Aorta (tissue), 5 donors: Measurements from ENCODE around the gene ZNF571. TPM values are rescaled to one million over a fixed set of nuclear protein-coding genes. Genes with fewer than 3 reads are reported as not detected.

Experiments used
- ATAC-seq: fragments of 200-7000 bp; cut with Tn5 transposase; one replicate; pipeline ENCODE4 v1.9.1; 2022; ENCODE audit warnings: moderate library complexity; ENCODE audit not compliant: low FRiP score
- DNase-seq, 2 donors: peaks; one replicate each; pipeline ENCODE4 v3.0.0-alpha.2; 2020
- H3K27ac ChIP-seq, 2 donors: one replicate each; pipeline ENCODE4 v1.5.1; 2013; ENCODE audit warnings: low read length in 2 of 2, mild to moderate bottlenecking in 2 of 2, moderate library complexity in 2 of 2, control low read depth in 1 of 2, inconsistent platforms in 1 of 2, low read depth in 1 of 2
- H3K27me3 ChIP-seq, 2 donors: one replicate each; pipeline ENCODE4 v1.6.1; 2013; ENCODE audit warnings: control low read depth in 1 of 2, low read length in 1 of 2, mild to moderate bottlenecking in 1 of 2, moderate library complexity in 1 of 2; ENCODE audit not compliant: insufficient read depth in 2 of 2, control insufficient read depth in 1 of 2
- H3K36me3 ChIP-seq, 2 donors: one replicate each; pipeline ENCODE4 v1.6.1; 2013; ENCODE audit warnings: control low read depth in 1 of 2, low read length in 1 of 2, mild to moderate bottlenecking in 1 of 2; ENCODE audit not compliant: insufficient read depth in 2 of 2, control insufficient read depth in 1 of 2
- H3K4me1 ChIP-seq, 2 donors: one replicate each; pipeline ENCODE4 v1.6.1; 2013; ENCODE audit warnings: low read length in 2 of 2, control low read depth in 1 of 2, mild to moderate bottlenecking in 1 of 2, moderate library complexity in 1 of 2; ENCODE audit not compliant: insufficient read depth in 2 of 2, control insufficient read depth in 1 of 2
- H3K4me3 ChIP-seq, 2 donors: one replicate each; pipeline ENCODE4 v1.5.1; 2013; ENCODE audit warnings: low read length in 2 of 2, control low read depth in 1 of 2, mild to moderate bottlenecking in 1 of 2
- H3K9me3 ChIP-seq: one replicate; pipeline ENCODE4 v1.6.1; 2013; ENCODE audit warnings: mild to moderate bottlenecking, low read length; ENCODE audit not compliant: control insufficient read depth
- WGBS, 2 donors: extraction: QIAGEN DNeasy Blood & Tissue Kit; methylation state at CpG; one replicate each; pipeline ENCODE4 v1.1.7; 2013; 5-methylcytosine and 5-hydroxymethylcytosine counted together
- intact Hi-C, 2 donors: fragments of 100-400 bp; cut with DNase I; formaldehyde crosslinking; loops; one replicate each; pipeline versions ENCODE4 v1.14.2 to v1.15.0; 2022
- long read RNA-seq, 2 donors: library from polyadenylated mRNA; unstranded; transcript quantifications; one replicate each; pipeline ENCODE4 v2.0.0, GENCODE V29; 2020 to 2021
- polyA plus RNA-seq, 2 donors: library from polyadenylated mRNA; stranded (reverse); fragments of 200-250 nt; gene quantifications; one replicate each; pipeline ENCODE4 v1.2.3, GENCODE V29; 2013
- total RNA-seq, 2 donors: library from RNA; stranded (reverse); fragmentation: NEBNext Ultra II Directional; extraction: Animal tissue kit (Norgen Biotek cat#: 25700); gene quantifications; one replicate each; pipeline ENCODE4 v1.2.1, GENCODE V29; 2021
- donor health status: healthy with polysubstance abuse.
- donor health status: Bipolar disorder and iron deficiency.
- donor health status: DM: no; HTN: no; CAD: no.
- donor health status: DM: no; HTN: no; CAD: no.
- donor health status: DM: yes; HTN: yes; CAD: no.

The ZNF571 gene
- total RNA-seq (1 to 10 TPM; 6.5 to 7.8 TPM), polyA plus RNA-seq (1 to 10 TPM; 1.0 to 2.2 TPM)
- long read RNA-seq, donor 1, partial matches to known transcripts = 2 of 4 reads
- long read RNA-seq, donor 1, other reads (novel, unspliced or antisense) = 1 of 4 reads
- long read RNA-seq, donor 2, partial matches to known transcripts = 1 of 3 reads
- long read RNA-seq, donor 2, other reads (novel, unspliced or antisense) = 2 of 3 reads

DNA sequence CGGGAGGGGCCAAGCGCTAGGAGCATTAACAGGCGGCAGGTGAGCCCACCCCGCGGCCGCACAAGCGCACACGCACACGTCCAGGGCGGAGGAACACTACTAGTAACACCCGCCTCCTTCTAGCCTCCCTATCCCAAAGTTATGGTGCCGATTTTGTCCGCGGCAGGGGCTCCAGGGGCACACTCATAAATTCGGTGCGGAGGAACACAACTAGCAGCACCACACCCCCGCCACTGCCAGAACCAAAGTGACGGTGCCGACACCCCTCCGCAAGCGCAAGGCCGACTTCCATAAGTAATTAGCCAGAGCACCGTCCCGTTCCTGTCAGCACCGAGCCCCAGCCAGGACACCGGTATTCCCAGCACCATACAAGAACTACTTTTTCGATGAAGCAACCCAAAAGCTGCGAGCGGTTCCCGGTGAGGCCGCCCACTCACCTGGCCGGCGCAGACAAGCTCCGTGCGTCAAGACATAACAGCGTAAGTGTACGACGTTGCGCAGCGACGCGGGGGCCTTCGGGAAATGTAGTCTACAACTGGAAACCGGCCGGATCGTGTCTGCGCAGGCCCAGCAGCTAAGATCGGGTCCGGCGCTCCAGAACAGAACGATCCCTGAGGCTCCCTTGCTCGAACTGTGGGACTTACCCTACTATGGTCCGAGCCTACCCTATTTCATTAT, at the start of gene ZNF571, which contains the start of gene ZNF540:
TSS of gene ZNF571 (minus strand) at position 489 of the 678 bp plus-strand sequence. CDS start 8,116 bp downstream, outside the sequence.
TSS of gene ZNF540 (plus strand) at position 573 of the 678 bp plus-strand sequence. CDS start 3,572 bp downstream, outside the sequence.
- peak; percentile 96 to 98 for DNase-seq
- WGBS, 2 donors = 0% methylated on average over 53 of the region's 53 CpGs
- H3K4me3 ChIP-seq = peak within 1 kb of the TSS; percentile 75 to 76
- H3K27me3 ChIP-seq = no peaks in the 10 kb centered on the region
- peaks cover 3 to 4% of the 10 kb centered on the region in 2 donors for H3K36me3 ChIP-seq
- peak within 1 kb of the TSS in 1 of 2 donors; percentile 65 for H3K27ac ChIP-seq
- peaks cover 1% of the 10 kb centered on the region for H3K9me3 ChIP-seq
- intact Hi-C loops = loop anchor here (2.0 to 10.0 kb wide), 2 partner anchors 60 kb away; partner anchors contain the start of gene ZFP30 (in 2 of the 2)
- peak; percentile 99 for ATAC-seq
- no peaks in the 10 kb centered on the region for H3K4me1 ChIP-seq

DNA sequence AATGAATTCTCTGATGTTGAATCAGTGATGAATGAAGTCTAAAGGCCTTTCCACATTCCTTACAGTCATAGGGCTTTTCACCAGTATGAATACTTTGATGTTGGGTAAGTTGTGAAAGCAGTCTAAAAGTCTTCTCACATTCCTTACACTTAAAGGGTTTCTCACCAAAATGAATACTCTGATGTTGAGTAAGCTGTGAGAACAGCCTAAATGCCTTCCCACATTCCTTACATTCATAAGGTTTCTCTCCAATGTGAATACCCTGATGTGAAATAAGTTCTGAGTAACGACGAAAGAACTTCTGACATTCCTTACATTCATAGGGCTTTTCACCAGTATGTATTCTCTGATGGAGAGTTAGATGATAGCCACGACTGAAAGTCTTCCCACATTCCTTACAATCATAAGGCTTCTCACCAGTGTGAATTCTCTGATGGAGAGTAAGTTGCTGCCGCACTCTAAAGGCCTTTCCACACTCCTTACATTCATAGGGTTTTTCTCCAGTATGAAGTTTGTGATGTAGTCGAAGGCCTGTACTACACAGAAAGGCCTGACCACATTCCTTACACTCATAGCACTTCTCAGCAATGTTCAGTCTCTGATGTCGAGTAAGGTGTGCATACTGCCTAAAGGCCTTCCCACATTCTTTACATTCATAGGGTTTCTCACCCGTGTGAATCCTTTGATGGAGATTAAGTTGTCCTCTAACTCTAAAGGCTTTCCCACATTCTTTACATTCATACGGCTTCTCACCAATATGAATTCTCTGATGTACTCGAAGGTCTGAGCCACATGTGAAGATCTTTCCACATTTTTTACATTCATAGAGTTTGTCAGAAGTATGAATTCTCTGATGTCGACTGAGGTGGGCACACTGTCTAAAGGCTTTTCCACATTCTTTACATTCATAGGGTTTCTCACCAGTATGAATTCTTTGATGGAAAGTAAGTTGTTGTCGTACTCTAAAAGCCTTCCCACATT, 40.8 kb upstream of the ZNF571 start:
- Histone ChIP-seq H3K4me3 (peak overlapping the region in 1 of 2 donors; percentile 34), H3K36me3 (peaks cover 10 to 14% of the 10 kb centered on the region in 2 donors), H3K27ac (no peak overlapping the region), H3K4me1 (no peaks in the 10 kb centered on the region), H3K27me3 (no peaks in the 10 kb centered on the region), H3K9me3 (peaks cover 20% of the 10 kb centered on the region)
- DNase-seq (no peak), ATAC-seq (no peak)
- whole genome bisulfite sequencing, 2 donors = 95% methylated on average over 11 of the region's 11 CpGs
- intact Hi-C loops = no loop called here

DNA sequence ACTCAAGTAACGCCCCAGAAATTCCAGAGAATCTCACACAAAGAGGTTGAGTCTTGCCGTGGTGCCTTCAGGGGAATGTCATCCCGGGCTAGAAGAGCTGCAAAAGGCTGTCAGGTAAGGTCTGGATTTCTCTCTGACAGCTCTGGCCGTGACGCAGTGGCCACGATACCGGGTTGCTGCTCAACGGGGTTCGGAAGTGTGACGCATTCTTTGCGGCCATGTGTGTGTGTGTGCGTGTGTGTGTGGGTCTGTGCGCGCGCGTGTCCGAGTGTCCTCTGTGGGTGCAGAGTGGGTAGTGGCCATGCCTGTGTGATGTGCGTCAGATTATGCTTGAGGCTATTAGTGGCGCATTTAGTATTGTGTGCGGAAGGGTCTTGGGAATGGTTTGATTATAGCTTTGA, 390 bp upstream of the ZNF571 start:
- Histone ChIP-seq H3K9me3 (peaks cover 1% of the 10 kb centered on the region), H3K4me3 (peak overlapping the region; percentile 75 to 76), H3K27me3 (no peaks in the 10 kb centered on the region), H3K36me3 (peaks cover 3 to 4% of the 10 kb centered on the region in 2 donors), H3K27ac (peak overlapping the region in 1 of 2 donors; percentile 59), H3K4me1 (no peaks in the 10 kb centered on the region)
- peak; percentile 89 for ATAC-seq
- intact Hi-C loops = loop anchor here (2.0 to 10.0 kb wide), 2 partner anchors 60 kb away; partner anchors contain the start of gene ZFP30 (in 2 of the 2)
- DNase-seq = peak; percentile 81 to 89
- 0 to 1% methylated on average over 20 of the region's 20 CpGs for WGBS, 2 donors

DNA sequence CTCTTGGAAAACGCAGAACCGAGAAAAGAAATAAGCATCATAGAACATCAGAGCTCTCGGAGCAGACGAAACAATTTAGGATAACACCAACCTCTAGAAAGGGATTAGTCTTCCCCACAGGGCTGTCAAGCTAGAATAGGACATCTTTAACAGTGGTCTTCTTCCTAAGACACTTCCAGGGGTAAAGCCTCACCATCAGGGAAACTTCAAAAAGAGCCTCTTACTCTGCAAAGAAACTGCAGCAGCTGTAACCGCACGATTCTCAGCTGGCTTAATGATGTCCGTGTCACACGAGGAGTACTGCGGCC, 642 bp downstream of the ZNF571 start:
- intact Hi-C loops = loop anchor here (2.0 to 10.0 kb wide), 2 partner anchors 61 kb away; partner anchors contain the start of gene ZFP30 (in 2 of the 2)
- no peak for DNase-seq

DNA sequence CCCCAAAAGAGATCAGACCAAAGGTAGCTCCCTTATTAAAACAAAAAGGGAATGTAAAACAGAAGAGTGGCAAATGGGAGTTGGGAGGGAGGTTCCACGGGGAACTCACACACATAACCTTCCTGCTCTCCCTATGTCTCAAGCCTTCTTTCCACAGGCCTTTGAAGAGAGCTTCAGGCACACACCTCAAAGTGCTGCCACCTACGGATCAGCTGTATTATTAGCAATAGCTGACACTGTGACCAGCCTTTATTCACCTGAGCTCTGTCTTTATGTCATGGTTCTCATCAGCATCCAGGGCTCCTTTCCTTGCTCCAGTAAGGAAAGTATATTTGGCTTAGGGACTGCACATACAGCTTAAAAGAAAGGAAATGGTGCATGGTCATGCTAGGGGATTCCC, 11.3 kb downstream of the ZNF571 start:
- peaks cover 39% of the 10 kb centered on the region for H3K9me3 ChIP-seq
- no peaks in the 10 kb centered on the region for H3K27me3 ChIP-seq
- H3K4me1 ChIP-seq = no peaks in the 10 kb centered on the region
- intact Hi-C loops = no loop called here
- 55 to 65% methylated on average over 2 of the region's 2 CpGs for WGBS, 2 donors
- H3K4me3 ChIP-seq = no peak overlapping the region
- H3K27ac ChIP-seq = no peak overlapping the region
- ATAC-seq (no peak), DNase-seq (no peak)
- peaks cover 27 to 34% of the 10 kb centered on the region in 2 donors for H3K36me3 ChIP-seq

More for the DNA sequence above, 642 bp downstream of the ZNF571 start:
- Histone ChIP-seq H3K27ac (peak overlapping the region in 1 of 2 donors; percentile 65), H3K4me3 (peak overlapping the region; percentile 75 to 76), H3K9me3 (peaks cover 1% of the 10 kb centered on the region), H3K36me3 (peaks cover 3 to 4% of the 10 kb centered on the region in 2 donors), H3K27me3 (no peaks in the 10 kb centered on the region), H3K4me1 (no peaks in the 10 kb centered on the region)
- ATAC-seq = no peak
- WGBS, 2 donors = 3 to 4% methylated on average over 9 of the region's 9 CpGs

DNA sequence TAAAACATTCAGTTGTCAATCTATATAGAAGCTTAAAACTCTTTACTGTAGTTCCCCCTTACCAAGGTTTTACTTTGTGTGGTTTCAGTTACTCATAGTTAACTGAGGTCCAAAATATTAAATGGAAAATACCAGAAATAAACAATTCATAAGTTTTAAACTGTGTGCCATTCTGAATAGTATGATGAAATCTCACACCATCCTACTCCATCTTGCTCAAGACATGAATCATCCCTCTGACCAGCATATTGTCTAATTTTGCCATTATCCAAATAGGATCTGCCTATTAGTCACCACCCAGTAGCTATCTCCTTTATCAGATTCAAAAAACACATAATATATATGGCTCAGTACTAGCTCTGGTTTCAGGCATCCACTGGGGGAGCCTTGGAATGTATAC, 22.4 kb downstream of the ZNF571 start:
- DNase-seq (no peak), ATAC-seq (no peak)
- H3K4me1 ChIP-seq = no peaks in the 10 kb centered on the region
- no peak overlapping the region for H3K4me3 ChIP-seq
- H3K36me3 ChIP-seq = peaks cover 6 to 7% of the 10 kb centered on the region in 2 donors
- no peak overlapping the region for H3K27ac ChIP-seq
- peaks cover 23% of the 10 kb centered on the region for H3K9me3 ChIP-seq
- H3K27me3 ChIP-seq = no peaks in the 10 kb centered on the region
- intact Hi-C loops = no loop called here

DNA sequence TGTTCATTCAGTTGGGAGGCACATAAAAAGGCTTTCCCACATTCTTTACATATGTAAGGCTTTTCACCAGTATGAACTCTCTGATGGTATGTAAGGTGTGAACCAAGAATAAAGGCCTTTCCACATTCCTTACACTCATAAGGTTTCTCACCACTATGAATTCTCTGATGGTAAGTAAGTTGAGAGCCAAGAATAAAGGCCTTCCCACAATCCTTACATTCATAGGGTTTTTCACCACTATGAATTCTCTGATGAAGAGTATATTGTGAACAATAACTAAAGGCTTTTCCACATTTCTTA, 29.3 kb downstream of the ZNF571 start:
- Histone ChIP-seq H3K4me3 (no peak overlapping the region), H3K27ac (no peak overlapping the region), H3K36me3 (peaks cover 7 to 22% of the 10 kb centered on the region in 2 donors), H3K4me1 (no peaks in the 10 kb centered on the region), H3K27me3 (no peaks in the 10 kb centered on the region), H3K9me3 (peaks cover 27% of the 10 kb centered on the region)
- ATAC-seq (no peak), DNase-seq (no peak)
- intact Hi-C loops = no loop called here

DNA sequence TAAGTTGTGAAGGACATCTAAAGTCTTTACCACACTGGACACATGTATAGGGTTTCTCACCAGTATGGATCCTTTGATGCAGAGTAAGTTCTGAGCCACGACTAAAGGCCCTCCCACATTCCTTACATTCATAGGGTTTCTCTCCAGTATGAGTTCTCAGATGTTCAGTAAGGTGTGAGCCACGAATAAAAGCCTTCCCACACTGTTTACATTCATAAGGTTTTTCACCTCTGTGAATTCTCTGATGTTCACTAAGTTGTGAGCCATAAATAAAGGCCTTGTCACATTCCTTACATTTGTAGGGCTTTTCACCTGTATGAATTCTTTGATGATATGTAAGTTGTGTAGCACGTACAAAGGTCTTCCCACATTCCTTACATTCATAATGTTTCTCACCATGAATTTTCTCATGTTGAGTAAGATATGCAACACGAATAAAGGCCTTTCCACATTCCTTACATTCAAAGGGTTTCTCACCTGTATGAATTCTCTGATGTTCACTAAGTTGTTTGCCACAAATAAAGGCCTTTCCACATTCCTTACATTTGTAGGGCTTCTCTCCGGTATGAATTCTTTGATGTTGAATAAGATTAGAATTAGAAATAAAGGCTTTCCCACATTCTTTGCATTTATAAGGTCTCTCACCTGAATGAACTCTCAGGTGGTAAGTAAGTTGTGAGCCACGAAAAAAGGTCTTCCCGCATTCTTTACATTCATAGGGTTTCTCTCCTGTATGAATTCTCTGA, 29.8 kb downstream of the ZNF571 start:
- Histone ChIP-seq H3K27me3 (no peaks in the 10 kb centered on the region), H3K27ac (no peak overlapping the region), H3K4me1 (no peaks in the 10 kb centered on the region), H3K9me3 (peaks cover 25% of the 10 kb centered on the region), H3K36me3 (peaks cover 6 to 22% of the 10 kb centered on the region in 2 donors), H3K4me3 (no peak overlapping the region)
- intact Hi-C loops = no loop called here
- ATAC-seq (no peak), DNase-seq (no peak)
- WGBS, 2 donors = 96 to 98% methylated on average over 7 of the region's 7 CpGs
